Measurements from ENCODE around the gene RASAL2. TPM values are rescaled to one million over a fixed set of nuclear protein-coding genes. Genes with fewer than 3 reads are reported as not detected.

Gene RASAL2
- total RNA-seq, 1 donor from 2014 or later, result 57.5 TPM

DNA sequence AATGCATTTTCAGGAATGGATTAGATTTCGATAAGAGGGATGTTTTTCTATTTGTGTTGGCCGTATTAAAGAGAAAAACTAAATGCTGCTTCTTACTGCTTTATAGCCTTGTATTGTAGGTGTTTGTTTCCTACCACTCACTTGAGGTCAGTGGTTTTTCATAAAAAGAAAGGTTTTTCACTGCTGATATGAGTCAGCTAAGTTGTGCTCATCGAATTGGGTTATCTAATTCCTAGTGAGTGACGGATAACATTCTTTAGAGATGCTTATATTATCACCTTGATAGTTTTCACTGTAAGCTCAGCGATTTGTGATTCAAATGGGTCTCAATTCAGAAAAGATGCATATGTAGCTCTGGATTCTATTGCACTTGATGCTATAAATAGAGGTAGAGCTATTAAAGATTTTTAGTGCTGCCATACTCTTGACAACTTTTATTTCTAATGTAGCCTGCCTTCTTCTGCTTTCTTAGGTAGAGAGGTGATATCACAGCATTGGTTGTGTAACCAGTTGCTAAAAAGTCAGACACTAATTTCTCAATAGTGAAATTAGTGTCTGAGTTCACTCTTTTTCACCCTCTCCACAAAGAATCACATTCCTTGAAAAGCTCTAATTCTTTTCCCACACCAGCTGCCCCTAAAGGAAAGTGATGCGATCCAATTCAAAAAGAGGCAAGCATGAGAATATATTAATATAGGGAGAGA lies 180.0 kb downstream of the RASAL2 start:
- TF ChIP-seq, protein P1, sequence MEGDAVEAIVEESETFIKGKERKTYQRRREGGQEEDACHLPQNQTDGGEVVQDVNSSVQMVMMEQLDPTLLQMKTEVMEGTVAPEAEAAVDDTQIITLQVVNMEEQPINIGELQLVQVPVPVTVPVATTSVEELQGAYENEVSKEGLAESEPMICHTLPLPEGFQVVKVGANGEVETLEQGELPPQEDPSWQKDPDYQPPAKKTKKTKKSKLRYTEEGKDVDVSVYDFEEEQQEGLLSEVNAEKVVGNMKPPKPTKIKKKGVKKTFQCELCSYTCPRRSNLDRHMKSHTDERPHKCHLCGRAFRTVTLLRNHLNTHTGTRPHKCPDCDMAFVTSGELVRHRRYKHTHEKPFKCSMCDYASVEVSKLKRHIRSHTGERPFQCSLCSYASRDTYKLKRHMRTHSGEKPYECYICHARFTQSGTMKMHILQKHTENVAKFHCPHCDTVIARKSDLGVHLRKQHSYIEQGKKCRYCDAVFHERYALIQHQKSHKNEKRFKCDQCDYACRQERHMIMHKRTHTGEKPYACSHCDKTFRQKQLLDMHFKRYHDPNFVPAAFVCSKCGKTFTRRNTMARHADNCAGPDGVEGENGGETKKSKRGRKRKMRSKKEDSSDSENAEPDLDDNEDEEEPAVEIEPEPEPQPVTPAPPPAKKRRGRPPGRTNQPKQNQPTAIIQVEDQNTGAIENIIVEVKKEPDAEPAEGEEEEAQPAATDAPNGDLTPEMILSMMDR (IDR thresholded peaks at IDR 0.05), result no peak
- Histone ChIP-seq H3K4me1 (no peaks in the 10 kb centered on the region), H3K4me3 (no peak overlapping the region), H3K9me3 (no peaks in the 10 kb centered on the region), H3K27ac (no peak overlapping the region), H3K27me3 (no peaks in the 10 kb centered on the region), H3K36me3 (no peaks in the 10 kb centered on the region)
- intact Hi-C loops (cut with DNase I), result no loop called here
- no peak for DNase-seq (ENCODE audit: low spot score in 2 of 2)

DNA sequence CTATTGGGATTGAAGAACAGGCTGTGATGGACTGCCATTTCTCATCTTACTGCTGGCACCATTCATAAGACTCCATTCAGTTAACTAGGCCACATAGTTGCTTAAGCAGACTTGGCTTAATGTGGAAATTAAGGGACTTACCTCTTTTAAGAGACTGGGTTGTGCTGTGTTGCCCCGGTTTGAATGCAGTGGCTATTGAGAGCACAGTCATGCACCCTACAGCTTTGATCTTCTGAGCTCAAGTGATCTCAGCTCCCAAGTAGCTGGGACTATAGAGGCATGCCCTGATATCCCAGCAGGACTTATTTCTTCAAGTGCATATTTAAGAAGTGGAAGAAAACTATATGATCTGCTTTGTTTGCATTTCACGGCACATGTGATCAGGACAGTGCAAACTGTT lies 181.1 kb downstream of the RASAL2 start:
- Histone ChIP-seq H3K9me3 (no peaks in the 10 kb centered on the region), H3K27me3 (no peaks in the 10 kb centered on the region), H3K27ac (no peak overlapping the region), H3K4me1 (no peaks in the 10 kb centered on the region), H3K4me3 (no peak overlapping the region), H3K36me3 (no peaks in the 10 kb centered on the region)
- TF ChIP-seq, protein P1 (IDR thresholded peaks at IDR 0.05), result no peak
- DNase-seq (ENCODE audit: low spot score in 2 of 2), result no peak
- intact Hi-C loops (cut with DNase I), result no loop called here

DNA sequence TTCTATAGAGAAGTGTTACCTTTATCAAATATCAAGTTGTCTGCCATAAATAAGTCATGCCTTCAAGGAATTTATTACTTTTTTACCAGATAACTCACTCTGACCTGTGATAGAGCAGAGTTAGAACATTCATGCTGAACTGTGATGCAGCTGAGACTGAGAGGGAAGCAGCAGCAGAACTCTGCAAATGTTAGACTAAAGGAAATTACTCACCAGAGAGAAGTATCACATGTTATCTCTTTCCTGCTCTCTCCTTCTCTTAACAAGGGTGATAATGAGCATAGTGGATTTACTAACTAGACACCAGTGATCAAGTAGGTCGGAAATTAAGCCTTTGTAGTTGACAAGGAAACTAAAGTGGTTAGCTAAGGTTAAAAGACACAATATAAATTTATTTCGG lies 181.6 kb downstream of the RASAL2 start:
- Histone ChIP-seq H3K36me3 (no peaks in the 10 kb centered on the region), H3K4me3 (no peak overlapping the region), H3K27me3 (no peaks in the 10 kb centered on the region), H3K9me3 (no peaks in the 10 kb centered on the region), H3K27ac (no peak overlapping the region), H3K4me1 (no peaks in the 10 kb centered on the region)
- TF ChIP-seq, protein P1 (IDR thresholded peaks at IDR 0.05), result no peak
- intact Hi-C loops (cut with DNase I), result no loop called here
- DNase-seq (ENCODE audit: low spot score in 2 of 2), result no peak

DNA sequence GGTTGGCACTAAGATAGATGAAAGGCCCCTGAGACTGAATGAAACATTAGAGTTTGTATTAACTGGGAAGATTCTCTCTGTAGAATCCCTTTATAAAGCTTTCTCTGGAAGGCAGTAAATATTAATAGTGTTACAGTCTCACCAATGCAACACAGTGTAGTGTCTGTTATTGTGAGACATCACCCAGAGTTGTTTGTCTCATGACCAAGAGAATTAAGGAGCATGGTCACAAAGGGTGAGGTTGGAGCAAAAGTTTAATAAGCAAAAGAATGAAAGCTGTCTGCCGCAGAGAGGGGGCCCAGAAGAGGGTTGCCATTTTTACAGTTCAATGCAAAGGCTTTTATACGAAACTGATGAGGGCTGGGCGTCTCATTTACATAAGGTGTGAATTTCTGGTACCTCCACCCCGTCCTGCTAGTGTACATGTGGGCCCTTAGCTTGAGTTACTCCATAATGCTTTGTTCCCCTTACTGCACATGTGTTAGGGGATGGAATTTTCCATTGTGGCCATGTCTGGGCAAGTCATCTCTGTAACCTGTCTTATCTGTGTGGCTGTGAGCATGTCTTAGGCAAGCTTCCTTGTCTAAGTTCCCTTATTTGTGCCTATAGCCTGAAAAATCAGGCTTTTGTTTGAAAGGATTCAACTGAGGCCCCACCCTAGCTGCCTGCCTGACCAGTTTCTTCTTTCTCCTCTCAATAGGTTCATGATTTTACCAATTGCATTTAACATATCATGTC lies 184.1 kb downstream of the RASAL2 start:
- Histone ChIP-seq H3K4me1 (no peaks in the 10 kb centered on the region), H3K27ac (no peak overlapping the region), H3K9me3 (no peaks in the 10 kb centered on the region), H3K27me3 (no peaks in the 10 kb centered on the region), H3K36me3 (no peaks in the 10 kb centered on the region), H3K4me3 (no peak overlapping the region)
- TF ChIP-seq, protein P1 (IDR thresholded peaks at IDR 0.05), result no peak
- intact Hi-C loops (cut with DNase I), result no loop called here
- DNase-seq (ENCODE audit: low spot score in 2 of 2), result no peak

DNA sequence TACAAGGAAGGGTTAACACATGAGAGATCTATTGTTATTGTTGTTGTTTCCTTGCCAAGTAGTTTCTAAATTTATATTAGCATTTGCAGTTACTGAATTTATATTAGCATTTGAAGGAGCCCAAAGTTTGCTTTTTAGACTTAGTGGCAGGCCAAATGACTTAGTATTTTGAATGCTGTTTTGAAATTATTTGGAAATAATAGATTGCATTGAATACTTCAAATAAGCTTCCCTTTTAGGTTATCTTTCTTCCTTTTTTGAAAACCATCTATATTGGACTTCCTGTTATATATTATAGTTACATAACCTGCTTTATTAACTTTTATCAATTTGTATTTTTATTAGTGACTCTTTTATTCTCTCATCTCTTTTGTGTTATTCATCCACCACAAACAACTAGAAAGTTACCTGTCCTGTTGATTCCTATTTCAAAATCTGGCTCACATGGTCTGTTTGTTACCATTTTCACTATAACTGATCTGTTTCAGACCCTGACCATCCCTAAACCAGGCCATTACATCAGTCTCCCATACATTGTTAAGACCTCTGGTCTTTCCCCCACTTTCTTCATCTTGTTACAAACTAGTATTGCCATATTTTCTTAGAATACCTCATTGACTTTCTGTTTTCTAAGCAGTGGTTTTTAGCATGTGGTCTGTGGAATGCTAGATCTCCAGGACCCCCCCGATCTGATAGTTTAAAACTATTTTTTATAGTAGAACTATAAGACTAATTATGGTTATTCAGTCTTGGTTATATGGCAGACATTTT lies 185.2 kb downstream of the RASAL2 start:
- no peak for DNase-seq (ENCODE audit: low spot score in 2 of 2)
- Histone ChIP-seq H3K4me1 (no peaks in the 10 kb centered on the region), H3K4me3 (no peak overlapping the region), H3K27me3 (no peaks in the 10 kb centered on the region), H3K27ac (no peak overlapping the region), H3K36me3 (peaks cover 4 to 5% of the 10 kb centered on the region in 2 donors), H3K9me3 (no peaks in the 10 kb centered on the region)
- intact Hi-C loops (cut with DNase I), result no loop called here
- TF ChIP-seq, protein P1 (IDR thresholded peaks at IDR 0.05), result no peak

Measured in ascending aorta (tissue), 2 donors.